ENCODE measurements around the gene TSPAN1.

TSPAN1 gene

GRCh38 chr1:46188295-46189030, 13.6 kb downstream of the TSPAN1 start:
- no peak for DNase-seq

- no peak for DNase-seq
Measured at GRCh38 chr1:46190539-46190938, 15.7 kb downstream of the TSPAN1 start.

- DNase-seq, result no peak
Measured at GRCh38 chr1:46191033-46191701, 16.3 kb downstream of the TSPAN1 start.

GRCh38 chr1:46192171-46192570, 17.3 kb downstream of the TSPAN1 start:
- DNase-seq, result no peak

GRCh38 chr1:46193285-46193684, 18.4 kb downstream of the TSPAN1 start:
- DNase-seq, result no peak

- no peak for DNase-seq
Measured at GRCh38 chr1:46193984-46194570, 19.2 kb downstream of the TSPAN1 start.

GRCh38 chr1:46194641-46195193, 19.8 kb downstream of the TSPAN1 start:
- DNase-seq, result no peak

GRCh38 chr1:46196609-46197008, 21.7 kb downstream of the TSPAN1 start:
- DNase-seq, result no peak

GRCh38 chr1:46197560-46197963, 22.7 kb downstream of the TSPAN1 start:
- no peak for DNase-seq

GRCh38 chr1:46197964-46198811, 23.3 kb downstream of the TSPAN1 start, which contains the start of gene POMGNT1:
Gene POMGNT1 (minus strand): TSS chr1:46198434. CDS start chr1:46197821, 613 bp downstream.
- DNase-seq, result no peak

GRCh38 chr1:46199233-46199749, 24.4 kb downstream of the TSPAN1 start:
- DNase-seq, result no peak

- no peak for DNase-seq
Measured at GRCh38 chr1:46203738-46204405, 29.0 kb downstream of the TSPAN1 start.

GRCh38 chr1:46204406-46204742, 29.5 kb downstream of the TSPAN1 start:
- DNase-seq, result no peak

- no peak for DNase-seq
Measured at GRCh38 chr1:46205141-46205540, 30.3 kb downstream of the TSPAN1 start.

GRCh38 chr1:46205791-46206190, 30.9 kb downstream of the TSPAN1 start:
- no peak for DNase-seq

GRCh38 chr1:46206399-46206798, 31.5 kb downstream of the TSPAN1 start:
- no peak for DNase-seq

GRCh38 chr1:46210561-46210960, 35.7 kb downstream of the TSPAN1 start:
- DNase-seq, result no peak

- DNase-seq, result no peak
Measured at GRCh38 chr1:46211051-46211450, 36.2 kb downstream of the TSPAN1 start.

GRCh38 chr1:46215504-46215903, 40.6 kb downstream of the TSPAN1 start:
- no peak for DNase-seq

- DNase-seq, result peak; percentile 83
Measured at GRCh38 chr1:46218443-46218842, 43.6 kb downstream of the TSPAN1 start.

GRCh38 chr1:46219551-46220520, 44.9 kb downstream of the TSPAN1 start:
- DNase-seq, result no peak
